Suprapubic skin (tissue), 3 donors: Measurements from ENCODE around the gene RPL35.

ENCODE experiments used
- CTCF ChIP-seq, 2 donors: fragments of 200-600 bp in 1 of 2; fragments of 450-650 bp in 1 of 2; sonication (generic) in 1 of 2; IDR thresholded peaks; one replicate each; pipeline ENCODE4 v1.5.1; 2016 to 2019; ENCODE audit warnings: antibody characterized with exemption in 2 of 2, mild to moderate bottlenecking in 1 of 2, moderate library complexity in 1 of 2
- POLR2A ChIP-seq, 2 donors: fragments of 450-650 bp; IDR thresholded peaks; one replicate each; pipeline ENCODE4 v1.6.1; 2017; ENCODE audit warnings: antibody characterized with exemption in 2 of 2, mild to moderate bottlenecking in 2 of 2, moderate library complexity in 2 of 2

GRCh38 chr9:124841075-124841821 lies 20.5 kb downstream of the RPL35 start:
- TF ChIP-seq CTCF (IDR thresholded peaks at IDR 0.05) = no peak
- no peak for TF ChIP-seq POLR2A (IDR thresholded peaks at IDR 0.05)
